ENCODE measurements around the gene SARS2.

The SARS2 gene

GRCh38 chr19:38924388-38924787, 6.2 kb downstream of the SARS2 start:
- in situ Hi-C loops (cut with MboI; ENCODE audit: low sequenced_read_pairs, unreplicated experiment): no loop called here
- TF ChIP-seq, protein P1, sequence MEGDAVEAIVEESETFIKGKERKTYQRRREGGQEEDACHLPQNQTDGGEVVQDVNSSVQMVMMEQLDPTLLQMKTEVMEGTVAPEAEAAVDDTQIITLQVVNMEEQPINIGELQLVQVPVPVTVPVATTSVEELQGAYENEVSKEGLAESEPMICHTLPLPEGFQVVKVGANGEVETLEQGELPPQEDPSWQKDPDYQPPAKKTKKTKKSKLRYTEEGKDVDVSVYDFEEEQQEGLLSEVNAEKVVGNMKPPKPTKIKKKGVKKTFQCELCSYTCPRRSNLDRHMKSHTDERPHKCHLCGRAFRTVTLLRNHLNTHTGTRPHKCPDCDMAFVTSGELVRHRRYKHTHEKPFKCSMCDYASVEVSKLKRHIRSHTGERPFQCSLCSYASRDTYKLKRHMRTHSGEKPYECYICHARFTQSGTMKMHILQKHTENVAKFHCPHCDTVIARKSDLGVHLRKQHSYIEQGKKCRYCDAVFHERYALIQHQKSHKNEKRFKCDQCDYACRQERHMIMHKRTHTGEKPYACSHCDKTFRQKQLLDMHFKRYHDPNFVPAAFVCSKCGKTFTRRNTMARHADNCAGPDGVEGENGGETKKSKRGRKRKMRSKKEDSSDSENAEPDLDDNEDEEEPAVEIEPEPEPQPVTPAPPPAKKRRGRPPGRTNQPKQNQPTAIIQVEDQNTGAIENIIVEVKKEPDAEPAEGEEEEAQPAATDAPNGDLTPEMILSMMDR (IDR thresholded peaks at IDR 0.05; ENCODE audit: borderline replicate concordance, control extremely low read depth, extremely low read depth, insufficient read depth, missing control alignments): no peak
- DNase-seq (ENCODE audit: low spot score): no peak

- in situ Hi-C loops (cut with MboI; ENCODE audit: low sequenced_read_pairs, unreplicated experiment): no loop called here
- no peak for DNase-seq (ENCODE audit: low spot score)
- TF ChIP-seq, protein P1 (IDR thresholded peaks at IDR 0.05; ENCODE audit: borderline replicate concordance, control extremely low read depth, extremely low read depth, insufficient read depth, missing control alignments): no peak
These were observed 8.1 kb downstream of the SARS2 start for GRCh38 chr19:38922482-38922881.

GRCh38 chr19:38921420-38922274, 8.9 kb downstream of the SARS2 start:
- TF ChIP-seq, protein P1 (IDR thresholded peaks at IDR 0.05; ENCODE audit: borderline replicate concordance, control extremely low read depth, extremely low read depth, insufficient read depth, missing control alignments): no peak
- in situ Hi-C loops (cut with MboI; ENCODE audit: low sequenced_read_pairs, unreplicated experiment): no loop called here
- DNase-seq (ENCODE audit: low spot score): no peak

DNA sequence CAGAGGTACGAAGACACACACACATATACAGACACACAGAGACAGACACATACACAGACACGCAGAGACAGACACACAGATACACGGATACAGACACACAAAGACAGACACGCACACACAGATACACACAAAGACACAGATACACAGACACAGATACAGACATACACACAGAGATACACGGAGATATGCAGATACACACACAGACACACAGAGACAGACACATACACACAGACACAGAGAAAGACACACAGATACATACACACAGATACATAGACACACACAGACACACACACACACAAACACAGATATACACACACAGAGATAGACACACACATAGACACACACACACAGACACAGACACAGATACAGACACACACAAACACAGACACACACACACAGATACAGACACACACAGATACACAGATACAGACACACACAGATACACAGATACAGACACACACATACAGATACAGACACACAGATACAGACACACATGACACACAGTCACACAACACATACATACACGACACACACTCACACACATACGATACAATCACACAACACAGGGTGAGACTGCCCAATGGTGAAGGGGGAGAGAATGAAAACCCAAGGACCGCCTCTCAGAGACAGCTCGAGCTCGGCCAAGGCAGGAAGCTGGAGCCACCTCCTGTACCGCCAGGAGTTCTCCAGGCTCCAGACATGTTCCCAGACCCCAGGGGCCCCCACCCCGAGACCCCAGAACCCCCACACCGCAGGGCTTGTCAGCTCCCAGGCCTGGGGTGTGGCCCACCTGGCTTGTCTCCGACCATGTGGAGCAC, 9.8 kb downstream of the SARS2 start:
- no peak for DNase-seq (ENCODE audit: low spot score)
- in situ Hi-C loops (cut with MboI; ENCODE audit: low sequenced_read_pairs, unreplicated experiment): no loop called here
- TF ChIP-seq, protein P1 (IDR thresholded peaks at IDR 0.05; ENCODE audit: borderline replicate concordance, control extremely low read depth, extremely low read depth, insufficient read depth, missing control alignments): no peak

DNA sequence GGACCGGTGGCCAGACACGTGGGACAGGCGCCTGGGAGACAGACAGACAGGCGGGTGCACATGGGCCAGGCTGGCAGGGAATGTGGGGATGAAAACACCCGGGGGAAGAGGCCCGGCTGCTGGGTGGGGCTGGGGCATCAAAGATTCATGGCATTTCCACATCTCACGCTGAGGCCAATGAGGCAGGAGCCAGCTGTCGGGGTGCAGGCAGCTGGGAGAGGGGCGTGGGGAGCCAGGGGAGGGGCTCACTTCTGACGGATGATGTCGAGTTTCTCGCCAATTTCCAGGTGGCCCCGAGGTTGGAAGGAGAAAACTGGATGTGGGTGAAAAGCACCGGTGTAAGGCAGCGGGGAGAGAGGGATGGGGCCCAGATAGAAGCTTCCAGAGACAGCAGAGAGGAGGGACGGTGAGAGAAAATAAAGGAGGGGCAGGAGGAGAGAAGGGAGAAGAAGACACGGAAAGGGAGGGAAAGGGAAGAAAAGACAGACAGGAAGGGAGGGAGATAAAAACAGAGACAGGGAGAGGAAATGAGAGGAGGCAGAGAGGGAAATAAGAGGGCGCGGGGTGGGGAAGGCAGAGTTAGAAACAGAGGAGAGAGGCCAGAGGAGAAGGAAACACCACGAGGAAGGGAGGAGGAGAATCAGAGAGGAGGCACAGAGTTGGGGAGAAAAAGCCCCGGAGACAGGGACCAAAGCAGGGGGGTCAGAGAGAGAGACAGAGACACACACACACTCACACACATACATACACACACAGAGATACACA, 10.5 kb downstream of the SARS2 start:
- in situ Hi-C loops (cut with MboI; ENCODE audit: low sequenced_read_pairs, unreplicated experiment): no loop called here
- no peak for DNase-seq (ENCODE audit: low spot score)
- TF ChIP-seq, protein P1 (IDR thresholded peaks at IDR 0.05; ENCODE audit: borderline replicate concordance, control extremely low read depth, extremely low read depth, insufficient read depth, missing control alignments): no peak

- no peak for DNase-seq (ENCODE audit: low spot score)
- in situ Hi-C loops (cut with MboI; ENCODE audit: low sequenced_read_pairs, unreplicated experiment): no loop called here
- TF ChIP-seq, protein P1 (IDR thresholded peaks at IDR 0.05; ENCODE audit: borderline replicate concordance, control extremely low read depth, extremely low read depth, insufficient read depth, missing control alignments): no peak
These were observed 12.0 kb downstream of the SARS2 start for GRCh38 chr19:38918526-38918925.
